HFFc6 (cell line): ENCODE results near the gene BIN2. TPM values are rescaled to one million over a fixed set of nuclear protein-coding genes. Genes with fewer than 3 reads are reported as not detected.

Source experiments
- DNase-seq: peaks from one replicate; pipeline ENCODE4 v3.0.0-alpha.2; 2018
- H3K27ac Mint-ChIP-seq: 2 replicates; pipeline ENCODE4 v1.8.0; 2020; ENCODE audit warnings: mild to moderate bottlenecking, mixed read lengths
- H3K27me3 Mint-ChIP-seq: 2 replicates; pipeline ENCODE4 v1.8.0; 2021; ENCODE audit warnings: mild to moderate bottlenecking, moderate library complexity, mixed read lengths; ENCODE audit not compliant: insufficient read depth
- H3K36me3 Mint-ChIP-seq: 2 replicates; pipeline ENCODE4 v1.8.0; 2021; ENCODE audit warnings: low read depth, mixed read lengths
- H3K4me1 Mint-ChIP-seq: 2 replicates; pipeline ENCODE4 v1.8.0; 2020; ENCODE audit warnings: low read depth, mixed read lengths
- H3K4me3 Mint-ChIP-seq: 2 replicates; pipeline ENCODE4 v1.8.0; 2020; ENCODE audit warnings: mild to moderate bottlenecking, moderate library complexity, mixed read lengths
- H3K9me3 Mint-ChIP-seq: 2 replicates; pipeline ENCODE4 v1.8.0; 2020; ENCODE audit warnings: mild to moderate bottlenecking, mixed read lengths
- CTCF ChIP-seq: fragments of 200-600 bp; sonication (generic); IDR thresholded peaks from 2 replicates; pipeline ENCODE4 v1.5.0; 2021; ENCODE audit warnings: antibody characterized with exemption, mild to moderate bottlenecking
- total RNA-seq, 6 experiments: library from RNA; stranded (reverse); fragmentation: NEBNext Ultra II Directional; extraction: Animal tissue kit (Norgen Biotek cat#: 25700); gene quantifications; 2 replicates in 1 of 6; 3 replicates in 5 of 6; pipeline ENCODE4 v1.2.3, GENCODE V29; 2021

BIN2 gene
- total RNA-seq, 6 experiments from 2014 or later, result not detected

- peak overlapping the region; percentile 66 for H3K4me3 Mint-ChIP-seq
- H3K27me3 Mint-ChIP-seq, result peaks cover 3% of the 10 kb centered on the region
- TF ChIP-seq CTCF, result no peak
- peak overlapping the region; percentile 94 for H3K27ac Mint-ChIP-seq
- peaks cover 25% of the 10 kb centered on the region for H3K4me1 Mint-ChIP-seq
- no peaks in the 10 kb centered on the region for H3K36me3 Mint-ChIP-seq
- no peaks in the 10 kb centered on the region for H3K9me3 Mint-ChIP-seq
- DNase-seq, result peak; percentile 39
These were observed 2.9 kb upstream of the BIN2 start for GRCh38 chr12:51326698-51327439.

GRCh38 chr12:51324953-51325352, 979 bp upstream of the BIN2 start:
- TF ChIP-seq CTCF, result no peak
- Mint-ChIP-seq H3K27ac (no peak overlapping the region), H3K36me3 (no peaks in the 10 kb centered on the region), H3K4me1 (peaks cover 35% of the 10 kb centered on the region), H3K4me3 (no peak overlapping the region), H3K27me3 (peaks cover 4% of the 10 kb centered on the region), H3K9me3 (no peaks in the 10 kb centered on the region)
- DNase-seq, result no peak

- peaks cover 35% of the 10 kb centered on the region for H3K4me1 Mint-ChIP-seq
- no peaks in the 10 kb centered on the region for H3K9me3 Mint-ChIP-seq
- H3K27ac Mint-ChIP-seq, result no peak overlapping the region
- H3K27me3 Mint-ChIP-seq, result peaks cover 6% of the 10 kb centered on the region
- no peaks in the 10 kb centered on the region for H3K36me3 Mint-ChIP-seq
- no peak for DNase-seq
- no peak for TF ChIP-seq CTCF
- H3K4me3 Mint-ChIP-seq, result no peak overlapping the region
These were observed 535 bp downstream of the BIN2 start for GRCh38 chr12:51323317-51323960.

GRCh38 chr12:51322452-51322851, 1.5 kb downstream of the BIN2 start:
- no peak overlapping the region for H3K4me3 Mint-ChIP-seq
- H3K36me3 Mint-ChIP-seq, result no peaks in the 10 kb centered on the region
- no peak for TF ChIP-seq CTCF
- peaks cover 6% of the 10 kb centered on the region for H3K27me3 Mint-ChIP-seq
- peaks cover 35% of the 10 kb centered on the region for H3K4me1 Mint-ChIP-seq
- DNase-seq, result no peak
- H3K27ac Mint-ChIP-seq, result no peak overlapping the region
- H3K9me3 Mint-ChIP-seq, result no peaks in the 10 kb centered on the region

- Mint-ChIP-seq H3K9me3 (no peaks in the 10 kb centered on the region), H3K36me3 (no peaks in the 10 kb centered on the region)
- TF ChIP-seq CTCF, result no peak
These were observed 2.1 kb downstream of the BIN2 start for GRCh38 chr12:51321882-51322281.

More at GRCh38 chr12:51321882-51322281, 2.1 kb downstream of the BIN2 start:
- DNase-seq, result no peak
- Mint-ChIP-seq H3K4me3 (no peak overlapping the region), H3K27ac (no peak overlapping the region), H3K27me3 (peaks cover 3% of the 10 kb centered on the region), H3K4me1 (peaks cover 30% of the 10 kb centered on the region)
